Bronchial epithelial cell (primary cell): Measurements from ENCODE around the gene PRRC2B. TPM values are rescaled to one million over a fixed set of nuclear protein-coding genes. Genes with fewer than 3 reads are reported as not detected.
"Not testable (repeated sequence)": the region's sequence is repeated elsewhere in the genome, so short reads cannot be mapped to it uniquely, and the experiment has no call there.

Experiments used
- DNase-seq: peaks from one replicate; pipeline ENCODE4 v3.0.0-alpha.2; 2010; ENCODE audit warnings: low read depth
- FAIRE-seq: peaks from 2 replicates; lab custom pipeline; 2011; peaks lifted over from hg19 to GRCh38; lab: Jason Lieb, UNC
- H3K27me3 ChIP-seq: 2 replicates; pipeline ENCODE4 v1.5.1; 2011; ENCODE audit warnings: low read length; ENCODE audit not compliant: control insufficient read depth, insufficient read depth
- H3K36me3 ChIP-seq: 2 replicates; pipeline ENCODE4 v1.5.1; 2011; ENCODE audit warnings: low read length; ENCODE audit not compliant: control insufficient read depth, insufficient read depth
- H3K4me3 ChIP-seq: 2 replicates; pipeline ENCODE4 v1.5.1; 2011; ENCODE audit warnings: mild to moderate bottlenecking, low read depth, low read length, control low read depth
- total RNA-seq: library from RNA; depleted of rRNA; stranded (reverse); fragments of >200 nt; gene quantifications from 2 replicates; pipeline ENCODE4 v1.2.1, GENCODE V29; 2014
- TF ChIP-seq, protein P1 (sequence below): IDR thresholded peaks from 2 replicates; pipeline ENCODE4 v1.5.1; 2011; ENCODE audit warnings: mild to moderate bottlenecking, moderate library complexity, low read length, control low read depth, inconsistent platforms; ENCODE audit not compliant: insufficient read depth, severe bottlenecking

The PRRC2B gene
- total RNA-seq, 1 donor from 2014 or later: 20.0 TPM

DNA sequence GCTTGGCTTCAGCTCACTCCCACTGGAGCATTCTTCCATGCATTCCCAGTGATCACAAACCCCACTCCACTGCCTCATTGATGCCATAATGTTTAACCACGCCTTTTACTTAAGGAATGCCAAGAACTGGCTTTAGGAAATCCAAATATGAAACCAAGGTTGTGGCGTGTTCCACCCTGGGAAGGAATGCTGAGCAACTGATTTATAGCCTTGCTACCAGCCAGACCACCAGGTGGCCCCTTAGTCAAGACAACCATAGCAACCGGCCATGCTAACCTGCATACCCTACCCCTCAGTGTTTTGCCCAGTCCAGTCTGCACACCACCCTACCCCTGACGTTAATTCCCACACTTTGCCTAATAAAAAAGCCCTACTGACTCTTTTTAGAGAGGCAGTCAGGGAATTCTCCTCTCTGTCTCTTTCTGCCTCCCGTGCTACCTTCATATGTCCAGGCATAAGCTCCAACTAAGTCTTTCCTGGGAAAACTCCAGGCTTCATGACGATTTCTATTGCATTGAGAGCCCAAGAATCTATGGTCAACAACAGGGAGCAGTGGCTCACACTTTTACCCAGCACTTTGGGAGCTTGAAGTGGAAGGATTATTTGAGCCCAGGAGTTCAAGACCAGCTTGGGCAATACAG lies 27.0 kb upstream of the PRRC2B start:
- Histone ChIP-seq H3K4me3 (no peak overlapping the region), H3K27me3 (no peaks in the 10 kb centered on the region), H3K36me3 (no peaks in the 10 kb centered on the region)
- TF ChIP-seq, protein P1, sequence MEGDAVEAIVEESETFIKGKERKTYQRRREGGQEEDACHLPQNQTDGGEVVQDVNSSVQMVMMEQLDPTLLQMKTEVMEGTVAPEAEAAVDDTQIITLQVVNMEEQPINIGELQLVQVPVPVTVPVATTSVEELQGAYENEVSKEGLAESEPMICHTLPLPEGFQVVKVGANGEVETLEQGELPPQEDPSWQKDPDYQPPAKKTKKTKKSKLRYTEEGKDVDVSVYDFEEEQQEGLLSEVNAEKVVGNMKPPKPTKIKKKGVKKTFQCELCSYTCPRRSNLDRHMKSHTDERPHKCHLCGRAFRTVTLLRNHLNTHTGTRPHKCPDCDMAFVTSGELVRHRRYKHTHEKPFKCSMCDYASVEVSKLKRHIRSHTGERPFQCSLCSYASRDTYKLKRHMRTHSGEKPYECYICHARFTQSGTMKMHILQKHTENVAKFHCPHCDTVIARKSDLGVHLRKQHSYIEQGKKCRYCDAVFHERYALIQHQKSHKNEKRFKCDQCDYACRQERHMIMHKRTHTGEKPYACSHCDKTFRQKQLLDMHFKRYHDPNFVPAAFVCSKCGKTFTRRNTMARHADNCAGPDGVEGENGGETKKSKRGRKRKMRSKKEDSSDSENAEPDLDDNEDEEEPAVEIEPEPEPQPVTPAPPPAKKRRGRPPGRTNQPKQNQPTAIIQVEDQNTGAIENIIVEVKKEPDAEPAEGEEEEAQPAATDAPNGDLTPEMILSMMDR: peak; percentile 8
- DNase-seq (peak; percentile 51), FAIRE-seq (no peak)

DNA sequence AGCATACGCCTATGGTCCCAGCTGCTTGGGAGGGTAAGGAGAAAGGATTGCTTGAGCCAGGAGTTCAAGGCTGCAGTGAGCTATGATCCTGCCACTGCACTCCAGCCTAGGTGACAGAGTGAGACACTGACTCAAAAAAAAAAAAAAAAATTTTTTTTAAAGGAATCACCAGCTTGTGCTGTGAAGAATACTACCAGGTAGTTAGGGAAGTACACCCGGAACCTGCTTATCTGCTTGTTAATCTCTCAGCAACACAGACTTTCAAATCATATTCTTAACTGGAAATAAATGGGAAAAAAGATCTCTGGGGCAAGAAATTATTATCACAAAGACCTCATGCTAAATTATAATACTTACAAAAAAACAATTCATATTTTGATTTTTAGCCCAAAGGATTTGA lies 26.4 kb upstream of the PRRC2B start:
- FAIRE-seq: no peak
- TF ChIP-seq, protein P1: no peak
- Histone ChIP-seq H3K27me3 (no peaks in the 10 kb centered on the region), H3K36me3 (no peaks in the 10 kb centered on the region), H3K4me3 (no peak overlapping the region)
- DNase-seq: no peak

DNA sequence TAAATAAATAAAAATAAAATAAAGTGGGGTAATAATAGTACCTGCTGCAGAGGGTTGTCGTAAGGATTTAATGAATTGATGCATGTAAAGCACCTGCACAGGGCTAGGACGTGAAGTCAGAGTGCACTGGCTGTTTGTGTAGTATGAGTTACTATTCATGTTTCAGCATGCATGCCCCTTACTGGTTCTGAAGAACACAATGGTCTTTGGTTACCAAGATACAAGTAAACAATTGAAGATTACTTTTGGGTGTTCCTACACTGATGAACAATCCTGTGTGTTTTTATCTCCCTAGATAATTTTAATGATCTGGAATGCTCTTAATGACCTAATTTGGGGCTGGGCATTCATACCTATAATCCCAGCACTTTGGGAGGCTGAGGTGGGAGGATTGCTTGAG lies 23.2 kb upstream of the PRRC2B start:
- no peak for FAIRE-seq
- no peak overlapping the region for H3K4me3 ChIP-seq
- no peaks in the 10 kb centered on the region for H3K27me3 ChIP-seq
- DNase-seq: peak; percentile 95
- no peaks in the 10 kb centered on the region for H3K36me3 ChIP-seq
- TF ChIP-seq, protein P1: no peak

DNA sequence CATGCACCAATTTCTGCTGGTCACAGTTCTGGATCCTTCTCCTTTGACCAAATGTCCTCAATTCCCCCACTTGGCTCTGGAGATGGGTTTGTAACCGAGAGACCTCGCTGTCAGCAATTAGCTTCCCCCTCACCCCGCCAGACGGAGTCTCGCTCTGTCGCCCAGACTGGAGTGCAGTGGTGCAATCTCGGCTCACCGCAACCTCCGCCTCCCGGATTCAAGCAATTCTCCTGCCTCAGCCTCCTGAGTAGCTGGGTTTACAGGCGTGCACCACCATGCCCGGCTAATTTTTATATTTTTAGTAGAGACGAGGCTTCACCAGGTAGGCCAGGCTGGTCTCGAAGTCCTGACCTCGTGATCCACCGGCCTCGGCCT lies 21.3 kb upstream of the PRRC2B start:
- not testable (repeated sequence) for H3K36me3 ChIP-seq, DNase-seq, H3K27me3 ChIP-seq, FAIRE-seq
- peak overlapping the region; percentile 70 for H3K4me3 ChIP-seq

DNA sequence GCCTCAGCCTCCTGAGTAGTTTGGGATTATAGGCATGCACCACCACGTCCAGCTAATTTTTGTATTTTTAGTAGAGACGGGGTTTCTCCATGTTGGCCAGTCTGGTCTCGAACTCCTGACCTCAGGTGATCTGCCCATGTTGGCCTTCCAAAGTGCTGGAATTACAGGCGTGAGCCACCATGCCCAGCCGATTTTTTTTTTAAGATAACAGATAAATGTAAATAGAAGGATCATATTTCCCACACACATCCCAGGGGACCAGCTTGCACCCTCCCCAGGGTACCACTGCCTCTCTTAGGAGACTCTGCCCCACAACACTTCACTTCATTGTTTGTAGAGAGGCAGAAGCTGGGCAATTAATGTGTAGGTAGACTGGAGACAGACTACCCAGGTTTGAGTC lies 19.2 kb upstream of the PRRC2B start:
- DNase-seq, H3K4me3 ChIP-seq, H3K36me3 ChIP-seq, FAIRE-seq, H3K27me3 ChIP-seq: not testable (repeated sequence)

DNA sequence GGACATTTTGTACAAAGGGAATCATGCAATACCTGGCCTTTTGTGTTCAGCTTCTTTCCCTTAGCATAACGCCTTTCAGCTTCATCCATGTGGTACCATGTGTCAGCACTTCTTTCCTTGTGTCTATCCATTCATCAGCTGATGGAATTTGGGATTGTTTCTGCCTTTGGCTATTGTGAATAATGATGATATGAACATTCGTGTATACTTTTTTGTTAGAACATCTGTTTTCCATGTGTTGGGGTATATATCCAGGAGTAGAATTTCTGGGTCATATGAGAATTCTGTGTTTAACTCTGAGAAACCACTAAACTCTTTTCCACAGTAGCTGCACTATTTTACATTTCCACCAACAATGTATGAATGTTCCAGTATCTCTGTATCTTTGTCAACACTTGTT lies 14.8 kb upstream of the PRRC2B start:
- TF ChIP-seq, protein P1: no peak
- DNase-seq (no peak), FAIRE-seq (no peak)
- Histone ChIP-seq H3K36me3 (no peaks in the 10 kb centered on the region), H3K4me3 (no peak overlapping the region), H3K27me3 (no peaks in the 10 kb centered on the region)
